SK-N-SH (cell line): ENCODE results near the gene B4GALT1. TPM values are rescaled to one million over a fixed set of nuclear protein-coding genes. Genes with fewer than 3 reads are reported as not detected.

Experiments used
- CTCF ChIA-PET: fragments of 300-600, 350-600 bp; formaldehyde crosslinking; extraction: SDS; loops from one replicate; lab custom pipeline; 2021; lab: Yijun Ruan, JAX
- POLR2A ChIA-PET: fragments of 350-600 bp; sonication (Branson Sonifier 250); formaldehyde crosslinking; extraction: SDS; loops from one replicate; lab custom pipeline; 2020; ENCODE audit warnings: antibody characterized with exemption, inconsistent platforms; lab: Yijun Ruan, JAX
- DNase-seq: peaks from one replicate; pipeline ENCODE4 v3.0.0; 2012
- H2AFZ ChIP-seq: fragments of 200-600 bp; sonication (generic); 2 replicates; pipeline ENCODE4 v1.8.1; 2016; ENCODE audit warnings: antibody characterized with exemption, mild to moderate bottlenecking, low read depth
- H3F3A ChIP-seq: fragments of 200-600 bp; sonication (generic); replicated peaks from 2 replicates; pipeline ENCODE3; 2016; ENCODE audit warnings: antibody characterized with exemption, mild to moderate bottlenecking; ENCODE audit not compliant: insufficient read depth
- H3K27ac ChIP-seq, 2 experiments: fragments of 200-500 bp in 1 of 2; fragments of 200-600 bp in 1 of 2; sonication (Bioruptor generic) in 1 of 2; sonication (generic), shearing (Covaris generic) in 1 of 2; 2 replicates each; pipeline versions ENCODE4 v1.5.1 to v1.6.1; 2014 to 2016; ENCODE audit warnings: low read depth in 2 of 2, inconsistent platforms in 1 of 2, low read length in 1 of 2, mild to moderate bottlenecking in 1 of 2, mixed read lengths in 1 of 2
- H3K27me3 ChIP-seq: fragments of 200-600 bp; sonication (generic), shearing (Covaris generic); 2 replicates; pipeline ENCODE4 v1.6.1; 2016; ENCODE audit warnings: mixed run types; ENCODE audit not compliant: insufficient read depth
- H3K36me3 ChIP-seq, 2 experiments: fragments of 200-500 bp in 1 of 2; fragments of 200-600 bp in 1 of 2; sonication (Bioruptor generic) in 1 of 2; sonication (generic) in 1 of 2; replicated peaks in 1 of 2; 2 replicates each; pipeline versions ENCODE3 to v1.5.1; 2014 to 2016; ENCODE audit warnings: low read length in 1 of 2, mild to moderate bottlenecking in 1 of 2; ENCODE audit not compliant: insufficient read depth in 2 of 2, control insufficient read depth in 1 of 2
- H3K4me1 ChIP-seq, 2 experiments: fragments of 200-500 bp in 1 of 2; fragments of 200-600 bp in 1 of 2; sonication (Bioruptor generic) in 1 of 2; sonication (generic), shearing (Covaris generic) in 1 of 2; 2 replicates each; pipeline versions ENCODE4 v1.5.1 to v1.6.1; 2014 to 2016; ENCODE audit warnings: low read depth in 1 of 2, low read length in 1 of 2, mixed run types in 1 of 2; ENCODE audit not compliant: insufficient read depth in 2 of 2, control insufficient read depth in 1 of 2
- H3K4me2 ChIP-seq: fragments of 200-600 bp; sonication (generic), shearing (Covaris generic); 2 replicates; pipeline ENCODE4 v1.6.1; 2017; ENCODE audit warnings: mixed run types
- H3K4me3 ChIP-seq, 2 experiments: fragments of 200-500 bp in 1 of 2; fragments of 200-600 bp in 1 of 2; sonication (Bioruptor generic) in 1 of 2; sonication (generic), shearing (Covaris generic) in 1 of 2; 2 replicates each; pipeline versions ENCODE4 v1.5.1 to v1.8.1; 2014 to 2016; ENCODE audit warnings: low read depth in 2 of 2, inconsistent platforms in 1 of 2, low read length in 1 of 2, mild to moderate bottlenecking in 1 of 2, mixed read lengths in 1 of 2, moderate library complexity in 1 of 2
- H3K79me2 ChIP-seq: fragments of 200-600 bp; sonication (generic); 2 replicates; pipeline ENCODE4 v1.8.1; 2017; ENCODE audit warnings: mild to moderate bottlenecking; ENCODE audit not compliant: insufficient read depth
- H3K9ac ChIP-seq: fragments of 200-600 bp; sonication (generic); 2 replicates; pipeline ENCODE4 v1.6.1; 2017; ENCODE audit warnings: mixed run types
- H3K9me2 ChIP-seq: fragments of 200-600 bp; sonication (generic); 2 replicates; pipeline ENCODE4 v1.6.1; 2017; ENCODE audit warnings: mixed run types
- H3K9me3 ChIP-seq: fragments of 200-600 bp; sonication (generic); 2 replicates; pipeline ENCODE4 v1.6.1; 2017; ENCODE audit warnings: mixed run types, mild to moderate bottlenecking, moderate library complexity
- H4K20me1 ChIP-seq: fragments of 200-600 bp; sonication (generic); 2 replicates; pipeline ENCODE4 v1.6.1; 2017; ENCODE audit warnings: mild to moderate bottlenecking, mixed run types; ENCODE audit not compliant: insufficient read depth
- CTCF ChIP-seq: fragments of 200-600 bp; sonication (generic); IDR thresholded peaks from 2 replicates; pipeline ENCODE4 v1.6.1; 2017; ENCODE audit warnings: antibody characterized with exemption, mild to moderate bottlenecking, moderate library complexity
- ELF1 ChIP-seq: IDR thresholded peaks from 2 replicates; pipeline ENCODE4 v1.4.0; 2012
- EP300 ChIP-seq, 2 experiments: IDR thresholded peaks; 2 replicates each; pipeline versions ENCODE4 v1.4.0 to v1.6.1; 2012; ENCODE audit warnings: borderline replicate concordance in 1 of 2, low read depth in 1 of 2, low read length in 1 of 2
- EZH2phosphoT487 ChIP-seq: fragments of 200-600 bp; sonication (generic); IDR thresholded peaks from 2 replicates; pipeline ENCODE4 v1.6.1; 2017; ENCODE audit warnings: low read depth, mixed run types, mild to moderate bottlenecking, antibody characterized with exemption, moderate library complexity, borderline replicate concordance
- GATA2 ChIP-seq: sonication (generic); formaldehyde crosslinking; IDR thresholded peaks from 2 replicates; pipeline ENCODE4 v1.5.0; 2020; ENCODE audit warnings: mild to moderate bottlenecking, missing genetic modification reagents
- NRF1 ChIP-seq: IDR thresholded peaks from 2 replicates; pipeline ENCODE4 v1.6.1; 2012; ENCODE audit warnings: low read depth, mild to moderate bottlenecking, low read length
- PBX3 ChIP-seq: IDR thresholded peaks from 2 replicates; pipeline ENCODE4; 2012
- POLR2AphosphoS5 ChIP-seq: IDR thresholded peaks from 2 replicates; pipeline ENCODE4 v1.6.1; 2012; ENCODE audit warnings: low read depth, low read length
- RAD21 ChIP-seq: IDR thresholded peaks from 2 replicates; pipeline ENCODE4 v1.6.1; 2012; ENCODE audit warnings: mild to moderate bottlenecking, low read length
- RCOR1 ChIP-seq: fragments of 150-350 bp; IDR thresholded peaks from 2 replicates; pipeline ENCODE4 v1.6.1; 2017; ENCODE audit warnings: antibody characterized with exemption, low read length
- SIN3A ChIP-seq: IDR thresholded peaks from 2 replicates; pipeline ENCODE4 v1.6.1; 2012; ENCODE audit warnings: low read depth, mild to moderate bottlenecking, low read length, moderate library complexity, borderline replicate concordance
- SMC3 ChIP-seq: IDR thresholded peaks from 2 replicates; pipeline ENCODE4 v1.6.1; 2012; ENCODE audit warnings: low read depth, low read length, improper control_type of control experiment
- TAF1 ChIP-seq: IDR thresholded peaks from 2 replicates; pipeline ENCODE4 v1.6.1; 2012; ENCODE audit warnings: low read depth, mild to moderate bottlenecking, low read length, moderate library complexity, borderline replicate concordance
- TCF12 ChIP-seq: IDR thresholded peaks from 2 replicates; pipeline ENCODE4 v1.4.0; 2012
- TEAD4 ChIP-seq: IDR thresholded peaks from 2 replicates; pipeline ENCODE4 v1.4.0; 2012; ENCODE audit warnings: mild to moderate bottlenecking, borderline replicate concordance; ENCODE audit not compliant: insufficient read depth
- YY1 ChIP-seq: IDR thresholded peaks from 2 replicates; pipeline ENCODE4 v1.4.0; 2012; ENCODE audit warnings: low read depth, mild to moderate bottlenecking
- WGBS: methylation state at CpG from one replicate; pipeline ENCODE4 v1.1.6; 2017; ENCODE audit warnings: low lambda C conversion rate; 5-methylcytosine and 5-hydroxymethylcytosine counted together
- polyA plus RNA-seq, 3 experiments: library from polyadenylated mRNA; depleted of rRNA; stranded (reverse); fragments of >200 nt; gene quantifications; 2 replicates each; pipeline ENCODE4 v1.2.3, GENCODE V29; 2012
- TF ChIP-seq, protein P1 (sequence below): fragments of 150-350 bp; IDR thresholded peaks from 2 replicates; pipeline ENCODE4 v1.6.1; 2017; ENCODE audit warnings: antibody characterized with exemption, low read length, low read depth, borderline replicate concordance

The B4GALT1 gene
- polyA plus RNA-seq, 1 of the 3 experiments (the other 2 are of a cell fraction) = 36.2 TPM

GRCh38 chr9:33153666-33154065 lies 13.5 kb downstream of the B4GALT1 start (continued):
- no peak for TF ChIP-seq EZH2phosphoT487
- no peak for TF ChIP-seq PBX3

- Histone ChIP-seq H3K36me3 (no peaks in the 10 kb centered on the region), H3K4me3 (no peak overlapping the region), H3K27ac (no peak overlapping the region), H3K27me3 (no peaks in the 10 kb centered on the region), H3K9me2 (no peaks in the 10 kb centered on the region), H3K4me1 (peaks cover 14 to 35% of the 10 kb centered on the region in 2 experiments), H3F3A (peaks cover 25% of the 10 kb centered on the region), H2AFZ (no peak overlapping the region), H4K20me1 (0 out of 2 replicates have a peak, but pooled peaks cover 10% of the 10 kb centered on the region), H3K9me3 (no peaks in the 10 kb centered on the region), H3K79me2 (peaks cover 92% of the 10 kb centered on the region), H3K9ac (no peak overlapping the region), H3K4me2 (no peak overlapping the region)
- no peak for TF ChIP-seq EP300 (IDR thresholded peaks at IDR 0.05; ENCODE audit: borderline replicate concordance in 1 of 2, low read depth in 1 of 2, low read length in 1 of 2)
- CTCF ChIA-PET = no interaction called here
- WGBS = 48% methylated on average over 2 of the region's 2 CpGs
- POLR2A ChIA-PET = no interaction called here
- DNase-seq = no peak
Observed at GRCh38 chr9:33153001-33153400, 14.1 kb downstream of the B4GALT1 start.

- ChIA-PET POLR2A (no interaction called here), CTCF (interaction anchor here (0.6 kb wide), 1 partner anchor 125 kb away, joined by 3 read pairs; no protein-coding TSS in a partner anchor)
- no peak for TF ChIP-seq ELF1
- TF ChIP-seq RCOR1 = no peak
- no peak for TF ChIP-seq SIN3A
- no peak for TF ChIP-seq CTCF
- TF ChIP-seq, protein P1, sequence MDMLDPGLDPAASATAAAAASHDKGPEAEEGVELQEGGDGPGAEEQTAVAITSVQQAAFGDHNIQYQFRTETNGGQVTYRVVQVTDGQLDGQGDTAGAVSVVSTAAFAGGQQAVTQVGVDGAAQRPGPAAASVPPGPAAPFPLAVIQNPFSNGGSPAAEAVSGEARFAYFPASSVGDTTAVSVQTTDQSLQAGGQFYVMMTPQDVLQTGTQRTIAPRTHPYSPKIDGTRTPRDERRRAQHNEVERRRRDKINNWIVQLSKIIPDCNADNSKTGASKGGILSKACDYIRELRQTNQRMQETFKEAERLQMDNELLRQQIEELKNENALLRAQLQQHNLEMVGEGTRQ = no peak
- TF ChIP-seq GATA2 = no peak
- no peak for TF ChIP-seq TAF1
- TF ChIP-seq POLR2AphosphoS5 = no peak
- no peak for TF ChIP-seq SMC3
- no peak for TF ChIP-seq YY1
- no peak for TF ChIP-seq TCF12
- no peak for TF ChIP-seq EZH2phosphoT487
- no peak for TF ChIP-seq TEAD4
- no peak for TF ChIP-seq RAD21
- no peak for TF ChIP-seq NRF1
- H4K20me1 ChIP-seq = 0 out of 2 replicates have a peak, but pooled peaks cover 11% of the 10 kb centered on the region
- no peaks in the 10 kb centered on the region for H3K36me3 ChIP-seq
- whole genome bisulfite sequencing = 65% methylated on average over 2 of the region's 2 CpGs
- peak overlapping the region; percentile 69 for H3K4me2 ChIP-seq
- peaks cover 25% of the 10 kb centered on the region for H3F3A ChIP-seq
- no peaks in the 10 kb centered on the region for H3K9me3 ChIP-seq
- peaks cover 9 to 22% of the 10 kb centered on the region in 2 experiments; a peak in 2 of 4 replicates for H3K4me1 ChIP-seq
- peaks cover 92% of the 10 kb centered on the region for H3K79me2 ChIP-seq
- no peaks in the 10 kb centered on the region for H3K9me2 ChIP-seq
- H3K27me3 ChIP-seq = no peaks in the 10 kb centered on the region
- no peak overlapping the region for H2AFZ ChIP-seq
- peak overlapping the region; percentile 77 to 81 for H3K27ac ChIP-seq
- DNase-seq = no peak
- peak overlapping the region; percentile 36; the same call in 1 of the 2 replicates for H3K9ac ChIP-seq
- H3K4me3 ChIP-seq = peak overlapping the region; percentile 3 to 27; a peak in 2 of 4 replicates
Observed at GRCh38 chr9:33151601-33152000, 15.5 kb downstream of the B4GALT1 start.
